ENCODE data around the gene MFAP2.

- TF ChIP-seq CTCF (IDR thresholded peaks at IDR 0.05): no peak
- TF ChIP-seq POLR2A (IDR thresholded peaks at IDR 0.05): no peak
These were observed 38.4 kb upstream of the MFAP2 start for GRCh38 chr1:17018849-17019248.

Measured in Peyer's patch (tissue), 4 donors.